Progenitor cell of endocrine pancreas (in vitro differentiated cells): ENCODE measurements around the gene STAG1. TPM values are rescaled to one million over a fixed set of nuclear protein-coding genes. Genes with fewer than 3 reads are reported as not detected.

Experiments
- DNase-seq: peaks from one replicate; pipeline ENCODE4 v3.0.0; 2021; ENCODE audit warnings: low spot score; ENCODE audit not compliant: unreplicated experiment
- H3K27ac Mint-ChIP-seq: 2 replicates; pipeline ENCODE4 v1.8.0; 2021; ENCODE audit warnings: mild to moderate bottlenecking, moderate library complexity, mixed read lengths
- H3K27me3 Mint-ChIP-seq: 2 replicates; pipeline ENCODE4 v1.8.0; 2021; ENCODE audit warnings: mixed read lengths
- H3K36me3 Mint-ChIP-seq: 2 replicates; pipeline ENCODE4 v1.8.0; 2022; ENCODE audit warnings: mixed read lengths; ENCODE audit not compliant: insufficient read depth
- H3K4me1 Mint-ChIP-seq: 2 replicates; pipeline ENCODE4 v1.8.0; 2021; ENCODE audit warnings: low read depth, mixed read lengths
- H3K4me3 Mint-ChIP-seq: 2 replicates; pipeline ENCODE4 v1.8.0; 2021; ENCODE audit warnings: low read depth, mild to moderate bottlenecking, moderate library complexity, mixed read lengths
- H3K9me3 Mint-ChIP-seq: 2 replicates; pipeline ENCODE4 v1.8.0; 2021; ENCODE audit warnings: low read depth, mixed read lengths
- CTCF ChIP-seq: fragments of 200-600 bp; sonication (generic); IDR thresholded peaks from one replicate; pipeline ENCODE4 v1.5.0; 2021; ENCODE audit warnings: antibody characterized with exemption, mild to moderate bottlenecking; ENCODE audit not compliant: unreplicated experiment
- total RNA-seq: library from RNA; stranded (reverse); gene quantifications from 2 replicates; pipeline ENCODE4 v1.2.1, GENCODE V29; 2021

The STAG1 gene
- total RNA-seq, 1 donor from 2014 or later = 46.4 TPM

GRCh38 chr3:136513367-136513766 is 238.8 kb downstream of the STAG1 start:
- no peak for DNase-seq
- Mint-ChIP-seq H3K27me3 (no peaks in the 10 kb centered on the region), H3K27ac (no peak overlapping the region), H3K9me3 (no peaks in the 10 kb centered on the region), H3K4me3 (no peak overlapping the region), H3K4me1 (peaks cover 2% of the 10 kb centered on the region), H3K36me3 (peaks cover 10% of the 10 kb centered on the region)
- TF ChIP-seq CTCF = no peak

- no peaks in the 10 kb centered on the region for H3K9me3 Mint-ChIP-seq
- H3K27me3 Mint-ChIP-seq = no peaks in the 10 kb centered on the region
- peaks cover 10% of the 10 kb centered on the region for H3K36me3 Mint-ChIP-seq
- no peak for TF ChIP-seq CTCF
- H3K4me1 Mint-ChIP-seq = peaks cover 2% of the 10 kb centered on the region
- no peak for DNase-seq
- H3K4me3 Mint-ChIP-seq = no peak overlapping the region
- peak overlapping the region; percentile 6 for H3K27ac Mint-ChIP-seq
These were observed 239.8 kb downstream of the STAG1 start for GRCh38 chr3:136512381-136512780.

GRCh38 chr3:136505676-136506075 is 246.5 kb downstream of the STAG1 start:
- peak overlapping the region; percentile 12 for H3K27ac Mint-ChIP-seq
- H3K27me3 Mint-ChIP-seq = no peaks in the 10 kb centered on the region
- TF ChIP-seq CTCF = no peak
- DNase-seq = no peak
- H3K9me3 Mint-ChIP-seq = no peaks in the 10 kb centered on the region
- no peaks in the 10 kb centered on the region for H3K4me1 Mint-ChIP-seq
- H3K4me3 Mint-ChIP-seq = no peak overlapping the region
- H3K36me3 Mint-ChIP-seq = peaks cover 3% of the 10 kb centered on the region

GRCh38 chr3:136503056-136503455 is 249.1 kb downstream of the STAG1 start:
- DNase-seq = no peak
- H3K27ac Mint-ChIP-seq = no peak overlapping the region
- H3K9me3 Mint-ChIP-seq = no peaks in the 10 kb centered on the region
- peaks cover 9% of the 10 kb centered on the region for H3K36me3 Mint-ChIP-seq
- no peak for TF ChIP-seq CTCF
- H3K4me1 Mint-ChIP-seq = no peaks in the 10 kb centered on the region
- no peaks in the 10 kb centered on the region for H3K27me3 Mint-ChIP-seq
- no peak overlapping the region for H3K4me3 Mint-ChIP-seq

GRCh38 chr3:136498919-136499447 is 253.2 kb downstream of the STAG1 start:
- peaks cover 4% of the 10 kb centered on the region for H3K9me3 Mint-ChIP-seq
- TF ChIP-seq CTCF = no peak
- no peaks in the 10 kb centered on the region for H3K4me1 Mint-ChIP-seq
- no peaks in the 10 kb centered on the region for H3K27me3 Mint-ChIP-seq
- no peak for DNase-seq
- H3K27ac Mint-ChIP-seq = peak overlapping the region; percentile 20
- peaks cover 24% of the 10 kb centered on the region for H3K36me3 Mint-ChIP-seq
- H3K4me3 Mint-ChIP-seq = no peak overlapping the region
